ENCODE data around the gene NUTF2. TPM values are rescaled to one million over a fixed set of nuclear protein-coding genes. Genes with fewer than 3 reads are reported as not detected.

The NUTF2 gene
- total RNA-seq (2021) (197 and 217 TPM in 2 replicates), Bru-seq, nascent RNA (percentile 82 among the genes with signal in this experiment), BruChase-seq, experiment 1, labeled RNA remaining after a 2-hour chase (percentile 84 among the genes with signal in this experiment), BruChase-seq, experiment 2, labeled RNA remaining after a 6-hour chase (percentile 89 among the genes with signal in this experiment)
- long read RNA-seq, transcript NUTF2-201 (5 exons, 2,321 nt) = major isoform, 210 of 236 reads
- long read RNA-seq, transcript NUTF2-206 (5 exons, 1,119 nt) = minor isoform, 14 of 236 reads
- long read RNA-seq, partial matches to known transcripts = 5 of 236 reads
- long read RNA-seq, other reads (novel, unspliced or antisense) = 5 of 236 reads

DNA sequence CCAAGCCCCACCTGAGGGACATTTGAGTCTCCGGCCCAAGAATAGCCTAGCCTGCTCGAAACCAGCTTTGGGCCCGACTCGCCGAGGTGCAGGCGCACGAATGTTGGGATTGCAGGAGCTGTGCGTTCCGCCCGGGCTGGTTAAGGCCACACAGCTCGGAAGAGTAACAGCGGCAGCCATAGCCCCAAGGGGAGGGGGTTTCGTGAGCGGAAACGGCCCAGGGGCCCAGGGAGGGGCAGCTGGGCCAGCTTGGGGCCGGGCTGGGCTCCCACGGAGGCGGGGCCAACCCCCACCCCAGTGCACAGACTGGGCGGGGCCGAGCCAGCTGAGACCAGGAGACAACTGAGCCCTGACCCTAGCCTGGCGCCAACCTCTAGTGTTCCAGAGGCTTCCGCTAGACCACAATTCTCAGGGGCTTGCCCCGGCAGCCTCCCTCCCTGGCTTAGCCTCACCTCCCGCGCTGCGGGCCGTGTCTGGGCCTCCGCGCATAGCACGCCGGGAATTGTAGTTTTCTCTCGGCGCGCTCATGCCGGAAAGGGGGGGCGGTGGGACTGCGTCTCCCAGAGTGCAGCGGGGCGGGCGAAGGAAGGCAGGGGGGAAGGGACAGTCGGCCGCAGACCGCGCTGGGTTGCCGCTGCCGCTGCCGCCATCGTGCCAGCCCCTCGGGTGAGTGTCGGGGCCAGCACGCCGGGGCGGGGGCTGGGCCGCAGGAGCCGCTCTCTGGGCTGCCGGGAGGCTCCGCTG is at the start of gene NUTF2:
NUTF2 (plus strand) TSS at position 614 of the 744 bp plus-strand sequence. CDS start 18,198 bp downstream, outside the sequence.
- no peaks in the 10 kb centered on the region for H3K27me3 ChIP-seq (replicated peaks; ENCODE audit: insufficient read depth, low read depth, low read length, poor library complexity)
- BruUV-seq (replicated peaks) = no TSS peak
- intact Hi-C loops (cut with micrococcal nuclease; ENCODE audit: unreplicated experiment) = no loop called here
- H3K27ac ChIP-seq (ENCODE audit: low read depth, low read length, poor library complexity, severe bottlenecking) = peak within 1 kb of the TSS; percentile 96
- H3K9me3 ChIP-seq (ENCODE audit: low read depth, low read length, poor library complexity, severe bottlenecking) = no peaks in the 10 kb centered on the region
- peak within 1 kb of the TSS; percentile 92 for H3K4me3 ChIP-seq (ENCODE audit: low read depth, low read length, poor library complexity, severe bottlenecking)
- CTCF ChIA-PET = interaction anchor here (0.6 to 1.9 kb wide), 2 partner anchors 30 to 89 kb away, joined by 3 to 5 read pairs; no protein-coding TSS in a partner anchor
- no peaks in the 10 kb centered on the region for H3K36me3 ChIP-seq (ENCODE audit: insufficient read depth, low read length, poor library complexity, severe bottlenecking)
- TF ChIP-seq, protein P1, sequence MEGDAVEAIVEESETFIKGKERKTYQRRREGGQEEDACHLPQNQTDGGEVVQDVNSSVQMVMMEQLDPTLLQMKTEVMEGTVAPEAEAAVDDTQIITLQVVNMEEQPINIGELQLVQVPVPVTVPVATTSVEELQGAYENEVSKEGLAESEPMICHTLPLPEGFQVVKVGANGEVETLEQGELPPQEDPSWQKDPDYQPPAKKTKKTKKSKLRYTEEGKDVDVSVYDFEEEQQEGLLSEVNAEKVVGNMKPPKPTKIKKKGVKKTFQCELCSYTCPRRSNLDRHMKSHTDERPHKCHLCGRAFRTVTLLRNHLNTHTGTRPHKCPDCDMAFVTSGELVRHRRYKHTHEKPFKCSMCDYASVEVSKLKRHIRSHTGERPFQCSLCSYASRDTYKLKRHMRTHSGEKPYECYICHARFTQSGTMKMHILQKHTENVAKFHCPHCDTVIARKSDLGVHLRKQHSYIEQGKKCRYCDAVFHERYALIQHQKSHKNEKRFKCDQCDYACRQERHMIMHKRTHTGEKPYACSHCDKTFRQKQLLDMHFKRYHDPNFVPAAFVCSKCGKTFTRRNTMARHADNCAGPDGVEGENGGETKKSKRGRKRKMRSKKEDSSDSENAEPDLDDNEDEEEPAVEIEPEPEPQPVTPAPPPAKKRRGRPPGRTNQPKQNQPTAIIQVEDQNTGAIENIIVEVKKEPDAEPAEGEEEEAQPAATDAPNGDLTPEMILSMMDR (conservative IDR thresholded peaks at IDR 0.05; ENCODE audit: low read depth, low read length) = no peak
- TF ChIP-seq EZH2 (IDR thresholded peaks at IDR 0.05; ENCODE audit: borderline replicate concordance, low read depth, low read length, poor library complexity, severe bottlenecking) = no peak
- POLR2A ChIA-PET (ENCODE audit: low non-redundant PET) = no interaction called here
- peak; percentile 98 for DNase-seq (ENCODE audit: low spot score)
- H3K4me1 ChIP-seq (ENCODE audit: insufficient read depth, low read length, poor library complexity, severe bottlenecking) = peaks cover 30% of the 10 kb centered on the region

DNA sequence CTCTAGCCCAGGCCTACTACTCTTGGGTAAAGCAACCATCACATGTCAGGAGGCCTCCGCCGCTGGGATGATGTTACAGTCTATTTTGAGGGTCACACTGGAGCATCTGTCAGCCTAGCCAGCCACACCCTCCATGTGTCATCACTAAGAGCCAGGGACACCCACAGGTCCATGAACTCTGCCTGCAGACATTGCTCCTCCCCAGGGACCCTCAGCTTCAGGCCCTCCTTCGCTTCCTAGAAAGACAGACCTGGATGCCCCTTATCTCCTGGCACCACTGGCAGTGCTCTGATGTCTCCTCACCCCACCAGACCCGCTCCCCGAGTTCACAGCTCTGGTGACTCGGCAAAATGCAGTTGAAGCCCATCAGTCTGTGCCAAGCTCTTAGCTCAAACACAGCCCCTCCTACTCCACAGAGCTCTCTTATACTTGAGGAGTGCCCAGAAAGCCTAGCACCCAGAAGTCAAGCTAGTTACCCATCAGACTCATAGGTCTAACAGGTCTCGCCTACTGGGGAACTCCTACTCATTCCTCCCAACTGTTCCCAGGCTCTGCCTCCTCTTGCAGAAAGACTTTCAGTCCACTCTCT is 46.3 kb upstream of the NUTF2 start:
- Histone ChIP-seq H3K27me3 (replicated peaks; ENCODE audit: insufficient read depth, low read depth, low read length, poor library complexity) (no peaks in the 10 kb centered on the region), H3K4me1 (ENCODE audit: insufficient read depth, low read length, poor library complexity, severe bottlenecking) (peaks cover 6% of the 10 kb centered on the region), H3K4me3 (ENCODE audit: low read depth, low read length, poor library complexity, severe bottlenecking) (no peak overlapping the region), H3K9me3 (ENCODE audit: low read depth, low read length, poor library complexity, severe bottlenecking) (no peaks in the 10 kb centered on the region), H3K27ac (ENCODE audit: low read depth, low read length, poor library complexity, severe bottlenecking) (peak overlapping the region; percentile 42), H3K36me3 (ENCODE audit: insufficient read depth, low read length, poor library complexity, severe bottlenecking) (peaks cover 15% of the 10 kb centered on the region)
- intact Hi-C loops (cut with micrococcal nuclease; ENCODE audit: unreplicated experiment) = no loop called here
- no TSS peak for BruUV-seq (replicated peaks)
- TF ChIP-seq EZH2 (IDR thresholded peaks at IDR 0.05; ENCODE audit: borderline replicate concordance, low read depth, low read length, poor library complexity, severe bottlenecking) = no peak
- TF ChIP-seq, protein P1 (conservative IDR thresholded peaks at IDR 0.05; ENCODE audit: low read depth, low read length) = no peak
- ChIA-PET CTCF (interaction anchor here (0.8 kb wide), 1 partner anchor 16 kb away, joined by 4 read pairs; no protein-coding TSS in a partner anchor), POLR2A (ENCODE audit: low non-redundant PET) (no interaction called here)
- DNase-seq (ENCODE audit: low spot score) = no peak

DNA sequence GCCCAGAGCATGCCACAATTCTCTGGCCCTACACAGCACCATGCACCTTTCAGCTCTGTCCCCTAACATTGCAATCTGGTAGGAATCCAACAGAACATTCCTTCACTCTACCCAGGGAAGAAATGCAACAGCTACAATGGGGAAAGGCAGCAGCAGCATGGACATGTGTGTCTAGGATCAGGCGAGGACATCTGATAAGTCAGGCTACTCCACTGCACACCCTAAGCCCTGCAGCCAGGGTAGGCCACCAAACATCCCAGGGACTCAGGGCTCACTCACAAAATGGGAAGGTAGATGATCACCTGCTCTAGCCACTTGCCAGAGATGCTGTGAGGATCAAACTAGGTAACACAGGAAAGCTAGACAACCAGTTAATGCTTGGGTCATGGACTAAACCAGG is 45.5 kb upstream of the NUTF2 start:
- Histone ChIP-seq H3K27me3 (replicated peaks; ENCODE audit: insufficient read depth, low read depth, low read length, poor library complexity) (no peaks in the 10 kb centered on the region), H3K4me3 (ENCODE audit: low read depth, low read length, poor library complexity, severe bottlenecking) (no peak overlapping the region), H3K36me3 (ENCODE audit: insufficient read depth, low read length, poor library complexity, severe bottlenecking) (peaks cover 15% of the 10 kb centered on the region), H3K27ac (ENCODE audit: low read depth, low read length, poor library complexity, severe bottlenecking) (peak overlapping the region; percentile 42), H3K9me3 (ENCODE audit: low read depth, low read length, poor library complexity, severe bottlenecking) (no peaks in the 10 kb centered on the region), H3K4me1 (ENCODE audit: insufficient read depth, low read length, poor library complexity, severe bottlenecking) (peaks cover 8% of the 10 kb centered on the region)
- intact Hi-C loops (cut with micrococcal nuclease; ENCODE audit: unreplicated experiment) = no loop called here
- TF ChIP-seq, protein P1 (conservative IDR thresholded peaks at IDR 0.05; ENCODE audit: low read depth, low read length) = no peak
- TF ChIP-seq EZH2 (IDR thresholded peaks at IDR 0.05; ENCODE audit: borderline replicate concordance, low read depth, low read length, poor library complexity, severe bottlenecking) = no peak
- no TSS peak for BruUV-seq (replicated peaks)
- CTCF ChIA-PET = interaction anchor here (0.8 kb wide), 1 partner anchor 15 kb away, joined by 4 read pairs; no protein-coding TSS in a partner anchor
- POLR2A ChIA-PET (ENCODE audit: low non-redundant PET) = no interaction called here
- no peak for DNase-seq (ENCODE audit: low spot score)
